WI38 (cell line): ENCODE results near the gene TSHZ2.

ENCODE experiments used
- H3K4me3 ChIP-seq: 2 replicates; pipeline ENCODE4 v1.5.1; 2011; ENCODE audit warnings: low read depth, mild to moderate bottlenecking, control low read depth, low read length
- TF ChIP-seq, protein P1 (sequence below): IDR thresholded peaks from 2 replicates; pipeline ENCODE4 v1.5.1; 2012; ENCODE audit warnings: low read depth, mild to moderate bottlenecking, control low read depth, low read length

Gene TSHZ2

DNA sequence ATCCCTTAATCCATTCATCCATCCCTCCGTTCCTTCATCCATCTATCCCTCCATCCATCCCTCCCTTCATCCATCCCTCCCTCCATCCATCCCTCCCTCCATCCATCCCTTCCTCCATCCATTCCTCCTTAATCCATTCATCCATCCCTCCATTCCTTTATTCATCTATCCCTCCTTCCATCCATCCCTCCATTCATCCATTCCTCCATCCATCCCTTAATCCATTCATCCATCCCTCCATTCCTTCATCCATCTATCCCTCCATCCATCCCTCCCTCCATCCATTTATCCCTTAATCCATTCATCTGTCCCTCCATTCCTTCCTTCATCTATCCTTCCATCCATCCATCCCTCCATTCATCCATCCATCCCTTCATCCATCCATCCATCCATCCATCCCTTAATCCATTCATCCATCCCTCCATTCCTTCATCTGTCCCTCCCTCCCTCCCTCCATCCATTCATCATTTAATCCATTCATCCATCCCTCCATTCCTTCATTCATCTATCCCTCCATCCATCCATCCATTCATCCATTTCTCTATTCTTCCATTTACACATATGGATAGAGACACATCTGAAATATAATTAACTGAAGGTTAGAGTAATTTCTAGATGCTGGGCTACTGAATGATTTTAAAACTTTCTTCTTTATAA lies 100.9 kb downstream of the TSHZ2 start:
- no peak overlapping the region for H3K4me3 ChIP-seq
- TF ChIP-seq, protein P1, sequence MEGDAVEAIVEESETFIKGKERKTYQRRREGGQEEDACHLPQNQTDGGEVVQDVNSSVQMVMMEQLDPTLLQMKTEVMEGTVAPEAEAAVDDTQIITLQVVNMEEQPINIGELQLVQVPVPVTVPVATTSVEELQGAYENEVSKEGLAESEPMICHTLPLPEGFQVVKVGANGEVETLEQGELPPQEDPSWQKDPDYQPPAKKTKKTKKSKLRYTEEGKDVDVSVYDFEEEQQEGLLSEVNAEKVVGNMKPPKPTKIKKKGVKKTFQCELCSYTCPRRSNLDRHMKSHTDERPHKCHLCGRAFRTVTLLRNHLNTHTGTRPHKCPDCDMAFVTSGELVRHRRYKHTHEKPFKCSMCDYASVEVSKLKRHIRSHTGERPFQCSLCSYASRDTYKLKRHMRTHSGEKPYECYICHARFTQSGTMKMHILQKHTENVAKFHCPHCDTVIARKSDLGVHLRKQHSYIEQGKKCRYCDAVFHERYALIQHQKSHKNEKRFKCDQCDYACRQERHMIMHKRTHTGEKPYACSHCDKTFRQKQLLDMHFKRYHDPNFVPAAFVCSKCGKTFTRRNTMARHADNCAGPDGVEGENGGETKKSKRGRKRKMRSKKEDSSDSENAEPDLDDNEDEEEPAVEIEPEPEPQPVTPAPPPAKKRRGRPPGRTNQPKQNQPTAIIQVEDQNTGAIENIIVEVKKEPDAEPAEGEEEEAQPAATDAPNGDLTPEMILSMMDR = no peak

DNA sequence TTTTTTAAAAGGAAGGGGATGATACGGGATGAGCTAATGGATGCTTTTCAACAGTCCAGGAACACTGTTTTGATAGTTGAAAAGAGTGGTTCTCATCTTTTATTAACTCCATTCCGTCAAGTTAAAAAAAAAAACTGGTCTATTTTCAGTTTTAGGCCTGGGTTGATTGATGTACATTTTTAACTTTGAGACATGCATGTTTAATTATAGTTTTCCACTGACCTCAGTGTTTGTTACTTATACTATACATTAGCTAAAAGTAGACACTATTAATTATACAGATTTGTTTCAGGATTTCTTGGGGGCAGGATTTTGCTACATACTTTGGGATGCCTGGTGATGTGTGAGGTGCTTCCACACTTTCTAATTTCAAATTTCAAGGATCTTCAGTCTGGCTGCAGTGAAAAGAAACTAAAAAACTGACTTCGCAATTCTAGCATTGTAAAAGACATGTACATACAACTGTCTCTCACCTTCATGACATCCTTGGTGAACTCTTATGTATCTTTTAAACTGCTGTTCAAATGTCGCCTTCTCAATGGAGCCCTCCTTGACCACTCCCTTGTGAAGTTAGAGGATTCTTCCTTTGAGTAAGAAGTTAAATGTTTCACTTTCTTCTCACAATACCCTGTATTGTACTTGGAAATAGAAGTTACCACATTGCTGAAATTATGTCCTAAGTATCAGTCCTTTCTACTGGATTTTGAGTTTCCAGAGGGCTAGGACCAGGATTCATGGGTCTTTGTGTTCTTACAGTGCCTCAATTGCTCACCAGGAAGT lies 101.7 kb downstream of the TSHZ2 start:
- TF ChIP-seq, protein P1 = no peak
- H3K4me3 ChIP-seq = no peak overlapping the region

DNA sequence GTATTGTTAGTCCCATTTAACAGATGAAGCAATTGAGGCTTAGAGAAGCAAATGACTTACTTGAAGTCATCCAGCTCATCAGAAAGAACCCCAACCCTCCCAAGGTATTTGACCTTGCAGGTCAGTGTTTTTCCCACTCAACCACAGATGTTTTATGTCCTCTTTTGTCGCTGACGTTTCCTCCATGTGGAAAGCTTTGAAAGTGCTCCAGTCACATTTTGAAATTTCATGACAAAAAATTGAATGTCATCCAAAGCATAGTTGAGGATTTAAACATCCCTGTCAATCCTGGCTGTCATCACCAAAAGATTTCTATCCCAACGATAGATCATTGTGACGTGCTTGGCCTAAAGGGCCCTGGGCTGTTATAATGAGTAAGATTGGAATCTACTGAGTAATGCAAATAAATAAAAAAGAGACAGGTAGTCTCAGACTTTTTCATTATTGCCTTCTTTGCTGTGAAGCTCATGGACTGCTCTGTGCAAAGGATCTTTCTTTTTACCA lies 102.7 kb downstream of the TSHZ2 start:
- TF ChIP-seq, protein P1 = no peak
- no peak overlapping the region for H3K4me3 ChIP-seq

DNA sequence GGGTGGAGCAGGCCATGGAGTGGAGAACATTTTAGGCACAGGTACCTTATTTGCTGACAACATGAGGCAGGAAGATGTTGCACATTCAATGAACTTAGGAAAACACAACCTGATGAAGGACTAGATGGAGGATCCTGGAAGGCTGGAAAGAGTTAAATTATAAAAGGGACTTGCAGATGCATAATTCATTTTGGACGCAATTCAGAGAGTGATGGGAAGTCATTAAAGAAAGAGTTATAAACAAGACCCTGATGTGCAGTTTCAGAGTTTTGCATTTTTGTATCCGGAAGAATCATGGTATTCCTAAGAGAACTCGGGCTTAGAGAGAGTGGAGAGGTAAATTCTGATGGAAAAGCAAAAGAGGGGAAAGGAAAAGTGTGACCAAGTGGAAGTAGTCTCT lies 104.5 kb downstream of the TSHZ2 start:
- no peak overlapping the region for H3K4me3 ChIP-seq
- TF ChIP-seq, protein P1 = no peak

DNA sequence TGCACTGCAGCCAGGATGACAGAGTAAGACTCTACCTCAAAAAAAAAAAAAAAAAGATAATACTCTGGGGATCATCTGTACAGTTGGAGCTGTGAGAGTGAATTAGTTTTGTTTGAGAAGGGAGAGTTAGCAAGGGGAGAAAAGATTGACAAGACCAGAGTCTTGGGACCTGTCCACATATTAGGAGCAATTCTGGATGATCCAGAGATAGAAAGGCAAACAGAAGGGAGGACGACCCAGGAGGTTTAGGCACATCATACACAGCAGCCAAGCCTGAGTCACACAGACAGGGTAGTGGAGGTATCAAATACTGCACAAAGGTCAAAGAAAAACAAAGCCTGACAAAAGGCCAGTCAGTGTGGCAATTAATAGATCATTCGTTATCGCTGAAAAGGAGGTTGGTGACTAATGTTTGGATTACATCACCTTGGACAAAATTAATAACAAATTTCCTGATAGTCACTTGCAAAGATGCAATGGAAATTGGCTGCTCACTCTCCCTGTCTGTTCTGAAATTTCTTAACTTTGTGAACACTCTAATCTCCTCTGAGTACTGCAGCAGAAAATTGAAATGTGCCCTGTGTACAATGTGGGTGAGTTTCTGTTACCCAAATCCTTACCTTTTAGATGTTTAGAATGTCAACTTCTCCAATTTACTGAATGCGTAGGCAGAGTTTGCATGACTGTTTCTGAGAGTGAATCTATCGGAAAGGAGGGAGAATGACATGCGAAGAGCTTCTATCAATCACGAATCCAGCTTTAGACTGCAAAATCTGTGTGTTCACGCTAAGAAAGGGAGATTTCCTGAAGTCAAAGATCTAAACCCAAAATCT lies 105.4 kb downstream of the TSHZ2 start:
- H3K4me3 ChIP-seq = no peak overlapping the region
- TF ChIP-seq, protein P1 = no peak

DNA sequence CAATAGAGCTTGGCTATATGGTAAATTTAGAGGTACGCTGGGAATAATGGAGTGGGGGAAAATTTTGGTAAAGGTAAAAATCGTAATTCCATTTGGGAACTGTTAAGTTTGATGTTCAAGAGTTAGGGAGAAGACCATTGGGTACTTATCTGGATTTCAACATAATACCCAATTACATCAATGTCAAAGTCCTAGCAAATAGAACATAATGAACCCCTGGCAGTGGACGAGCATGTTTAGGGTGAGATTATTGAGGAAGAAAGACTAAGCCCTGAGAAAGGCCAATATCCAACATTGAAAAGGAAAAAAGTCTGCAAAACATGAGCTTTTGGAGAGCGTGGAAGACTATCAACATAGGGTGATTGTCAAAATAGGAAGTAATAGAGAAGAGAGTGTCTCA lies 106.6 kb downstream of the TSHZ2 start:
- no peak overlapping the region for H3K4me3 ChIP-seq
- TF ChIP-seq, protein P1 = no peak
